CD4-positive, alpha-beta T cell (primary cell): Measurements from ENCODE around the gene MED12L. TPM values are rescaled to one million over a fixed set of nuclear protein-coding genes. Genes with fewer than 3 reads are reported as not detected.

ENCODE experiments used
- ATAC-seq: fragments of 200-7000 bp; cut with Tn5 transposase; one replicate; pipeline ENCODE4 v1.10.0; 2022; ENCODE audit warnings: mild to moderate bottlenecking; ENCODE audit not compliant: poor library complexity
- CTCF ChIA-PET: fragments of 350-600 bp; sonication (Branson Sonifier 250); formaldehyde crosslinking; loops from one replicate; lab custom pipeline; 2021; ENCODE audit warnings: antibody characterized with exemption, inconsistent platforms; lab: Charles Lee
- POLR2A ChIA-PET: fragments of 350-600 bp; sonication (Branson Sonifier 250); formaldehyde crosslinking; loops from one replicate; lab custom pipeline; 2021; ENCODE audit warnings: antibody characterized with exemption, inconsistent platforms; lab: Charles Lee
- DNase-seq, 14 experiments: peaks; one replicate each; pipeline ENCODE4 v3.0.0-alpha.2; 2013 to 2020; ENCODE audit warnings: mixed read lengths in 2 of 14
- H3K27ac ChIP-seq, 2 donors: one replicate each; pipeline versions ENCODE4 v1.5.1 to v1.7.0; 2013; ENCODE audit warnings: low read length in 2 of 2, low read depth in 1 of 2, mild to moderate bottlenecking in 1 of 2
- H3K27me3 ChIP-seq, 2 experiments: 1 replicate in 1 of 2; 2 replicates in 1 of 2; pipeline versions ENCODE4 v1.6.1 to v1.7.0; 2013; ENCODE audit warnings: low read length in 2 of 2, control low read depth in 1 of 2, mild to moderate bottlenecking in 1 of 2, moderate library complexity in 1 of 2; ENCODE audit not compliant: insufficient read depth in 2 of 2, control insufficient read depth in 1 of 2
- H3K36me3 ChIP-seq: one replicate; pipeline ENCODE4 v1.6.1; 2013; ENCODE audit warnings: low read length, control low read depth; ENCODE audit not compliant: insufficient read depth
- H3K4me1 ChIP-seq: one replicate; pipeline ENCODE4 v1.6.1; 2013; ENCODE audit warnings: low read length, control low read depth; ENCODE audit not compliant: insufficient read depth
- H3K4me3 ChIP-seq: one replicate; pipeline ENCODE4 v1.5.1; 2013; ENCODE audit warnings: mild to moderate bottlenecking, low read length, moderate library complexity
- H3K9me3 ChIP-seq, 2 experiments: 1 replicate in 1 of 2; 2 replicates in 1 of 2; pipeline versions ENCODE4 v1.6.1 to v1.7.0; 2013; ENCODE audit warnings: low read length in 2 of 2, mild to moderate bottlenecking in 2 of 2, control low read depth in 1 of 2, moderate library complexity in 1 of 2; ENCODE audit not compliant: control insufficient read depth in 1 of 2, insufficient read depth in 1 of 2
- H3K27ac Mint-ChIP-seq: one replicate; pipeline ENCODE4 v1.8.0; 2020; ENCODE audit warnings: mixed read lengths
- H3K27me3 Mint-ChIP-seq: one replicate; pipeline ENCODE4 v1.8.0; 2021; ENCODE audit warnings: mixed read lengths
- H3K36me3 Mint-ChIP-seq: one replicate; pipeline ENCODE4 v1.8.0; 2021; ENCODE audit warnings: low read depth, mixed read lengths
- H3K4me1 Mint-ChIP-seq: one replicate; pipeline ENCODE4 v1.8.0; 2021; ENCODE audit warnings: low read depth, mixed read lengths
- H3K4me3 Mint-ChIP-seq: one replicate; pipeline ENCODE4 v1.8.0; 2020; ENCODE audit warnings: mild to moderate bottlenecking, mixed read lengths
- H3K9me3 Mint-ChIP-seq: one replicate; pipeline ENCODE4 v1.8.0; 2020; ENCODE audit warnings: mixed read lengths
- CTCF ChIP-seq: fragments of 200-600 bp; IDR thresholded peaks from one replicate; pipeline ENCODE4 v1.8.0; 2022; ENCODE audit warnings: antibody characterized with exemption, mild to moderate bottlenecking
- intact Hi-C, 2 experiments: fragments of 100-400 bp; cut with DNase I in 1 of 2; cut with micrococcal nuclease in 1 of 2; formaldehyde crosslinking; loops; one replicate each; pipeline versions ENCODE4 v1.15.1 to v1.9.0; 2023 to 2025; cut with DNase I, micrococcal nuclease
- total RNA-seq, 174 experiments: library from RNA in 2 of 174; stranded (reverse) in 2 of 174; gene quantifications; one replicate each; pipeline ENCODE4 v1.2.3 and lab custom pipeline; 2021 to 2026

MED12L gene
- total RNA-seq, 2 experiments from 2014 or later = 0.39 to 0.49 TPM

GRCh38 chr3:151384741-151385174 lies 299.3 kb downstream of the MED12L start, which contains the start of gene P2RY12:
Gene P2RY12, minus strand, starts transcription at chr3:151384753. Its CDS starts 45,908 bp downstream, at chr3:151338845.
- Mint-ChIP-seq H3K4me3 (peak within 1 kb of the TSS; percentile 8), H3K36me3 (no peaks in the 10 kb centered on the region), H3K27me3 (no peaks in the 10 kb centered on the region), H3K4me1 (no peaks in the 10 kb centered on the region), H3K27ac (no peak within 1 kb of the TSS), H3K9me3 (no peaks in the 10 kb centered on the region)
- Histone ChIP-seq H3K4me1 (no peaks in the 10 kb centered on the region), H3K27me3 (no peaks in the 10 kb centered on the region), H3K27ac (no peak within 1 kb of the TSS), H3K4me3 (no peak within 1 kb of the TSS), H3K36me3 (no peaks in the 10 kb centered on the region), H3K9me3 (no peaks in the 10 kb centered on the region)
- no peak for ATAC-seq
- intact Hi-C loops = no loop called here
- TF ChIP-seq CTCF = no peak
- DNase-seq = peak in 3 of 14 experiments; percentile 7 to 15 (median 11)
- ChIA-PET CTCF (no interaction called here), POLR2A (interaction anchor here (0.7 kb wide), 1 partner anchor 262 kb away, joined by 4 read pairs; no protein-coding TSS in a partner anchor)

- ChIA-PET POLR2A (no interaction called here), CTCF (no interaction called here)
- H3K9me3 ChIP-seq = no peaks in the 10 kb centered on the region
- H3K27me3 ChIP-seq = no peaks in the 10 kb centered on the region
- Mint-ChIP-seq H3K36me3 (no peaks in the 10 kb centered on the region), H3K9me3 (no peaks in the 10 kb centered on the region), H3K4me1 (no peaks in the 10 kb centered on the region), H3K4me3 (no peak overlapping the region), H3K27me3 (peaks cover 2% of the 10 kb centered on the region), H3K27ac (no peak overlapping the region)
- no peak for TF ChIP-seq CTCF
- no peak for ATAC-seq
- DNase-seq = no peak
- no peaks in the 10 kb centered on the region for H3K36me3 ChIP-seq
- H3K4me3 ChIP-seq = no peak overlapping the region
- no peaks in the 10 kb centered on the region for H3K4me1 ChIP-seq
- intact Hi-C loops = no loop called here
- H3K27ac ChIP-seq = no peak overlapping the region
These were observed 300.6 kb downstream of the MED12L start for GRCh38 chr3:151386056-151386455.

- no peaks in the 10 kb centered on the region for H3K9me3 Mint-ChIP-seq
- Histone ChIP-seq H3K27ac (no peak overlapping the region), H3K36me3 (no peaks in the 10 kb centered on the region), H3K27me3 (no peaks in the 10 kb centered on the region), H3K9me3 (no peaks in the 10 kb centered on the region), H3K4me1 (no peaks in the 10 kb centered on the region), H3K4me3 (no peak overlapping the region)
- ChIA-PET POLR2A (no interaction called here), CTCF (no interaction called here)
- TF ChIP-seq CTCF = no peak
- peaks cover 5% of the 10 kb centered on the region for H3K27me3 Mint-ChIP-seq
- DNase-seq (no peak), ATAC-seq (no peak)
- H3K27ac Mint-ChIP-seq = no peak overlapping the region
- no peak overlapping the region for H3K4me3 Mint-ChIP-seq
- intact Hi-C loops = no loop called here
- H3K36me3 Mint-ChIP-seq = no peaks in the 10 kb centered on the region
- no peaks in the 10 kb centered on the region for H3K4me1 Mint-ChIP-seq
These were observed 302.0 kb downstream of the MED12L start for GRCh38 chr3:151387432-151387831.
